ENCODE results near the gene CHMP6. TPM values are rescaled to one million over a fixed set of nuclear protein-coding genes. Genes with fewer than 3 reads are reported as not detected.

The CHMP6 gene
- total RNA-seq, 2 donors from 2014 or later = 28.4 to 32.5 TPM

- H3K27ac Mint-ChIP-seq = no peak overlapping the region
- no peaks in the 10 kb centered on the region for H3K4me1 Mint-ChIP-seq
- no peak overlapping the region for H3K27ac ChIP-seq (ENCODE audit: low read depth, low read length)
- H3K27me3 Mint-ChIP-seq (ENCODE audit: insufficient read depth) = no peaks in the 10 kb centered on the region
- H3K36me3 Mint-ChIP-seq (ENCODE audit: low read depth) = peaks cover 31% of the 10 kb centered on the region
- H3K27me3 ChIP-seq (ENCODE audit: control insufficient read depth, insufficient read depth, low read length, poor library complexity, severe bottlenecking) = no peaks in the 10 kb centered on the region
- no peaks in the 10 kb centered on the region for H3K9me3 ChIP-seq (ENCODE audit: control insufficient read depth, low read length)
- no peak for DNase-seq
- no peak for TF ChIP-seq CTCF (conservative IDR thresholded peaks at IDR 0.05)
- H3K4me3 Mint-ChIP-seq = no peak overlapping the region
- no peak overlapping the region for H3K9ac ChIP-seq (ENCODE audit: extremely low read depth, low read length, poor library complexity, severe bottlenecking)
- no peaks in the 10 kb centered on the region for H3K4me1 ChIP-seq (ENCODE audit: control insufficient read depth, insufficient read depth, low read length)
- 94% methylated on average over 26 to 38 of the region's 38 CpGs for WGBS, 2 experiments (ENCODE audit: insufficient coverage in 1 of 2, insufficient read length in 1 of 2)
- H3K4me3 ChIP-seq (ENCODE audit: low read length) = no peak overlapping the region
- peaks cover 13% of the 10 kb centered on the region for H3K36me3 ChIP-seq (ENCODE audit: control insufficient read depth, insufficient read depth, low read length)
- no peaks in the 10 kb centered on the region for H3K9me3 Mint-ChIP-seq
Observed at GRCh38 chr17:80951121-80952090, 40.2 kb upstream of the CHMP6 start.

GRCh38 chr17:80952291-80952690, 39.4 kb upstream of the CHMP6 start:
- WGBS, 2 experiments (ENCODE audit: insufficient coverage in 1 of 2, insufficient read length in 1 of 2) = 90 to 92% methylated on average over 10 to 16 of the region's 16 CpGs
- H3K27me3 ChIP-seq (ENCODE audit: control insufficient read depth, insufficient read depth, low read length, poor library complexity, severe bottlenecking) = no peaks in the 10 kb centered on the region
- no peak overlapping the region for H3K9ac ChIP-seq (ENCODE audit: extremely low read depth, low read length, poor library complexity, severe bottlenecking)
- no peaks in the 10 kb centered on the region for H3K4me1 ChIP-seq (ENCODE audit: control insufficient read depth, insufficient read depth, low read length)
- Mint-ChIP-seq H3K27me3 (ENCODE audit: insufficient read depth) (no peaks in the 10 kb centered on the region), H3K27ac (peak overlapping the region; percentile 6), H3K36me3 (ENCODE audit: low read depth) (peaks cover 22% of the 10 kb centered on the region), H3K9me3 (no peaks in the 10 kb centered on the region), H3K4me3 (no peak overlapping the region), H3K4me1 (no peaks in the 10 kb centered on the region)
- TF ChIP-seq CTCF (conservative IDR thresholded peaks at IDR 0.05) = no peak
- H3K4me3 ChIP-seq (ENCODE audit: low read length) = no peak overlapping the region
- no peak overlapping the region for H3K27ac ChIP-seq (ENCODE audit: low read depth, low read length)
- H3K9me3 ChIP-seq (ENCODE audit: control insufficient read depth, low read length) = no peaks in the 10 kb centered on the region
- H3K36me3 ChIP-seq (ENCODE audit: control insufficient read depth, insufficient read depth, low read length) = peaks cover 5% of the 10 kb centered on the region
- DNase-seq = no peak

GRCh38 chr17:80953471-80954315, 37.9 kb upstream of the CHMP6 start:
- no peaks in the 10 kb centered on the region for H3K9me3 ChIP-seq (ENCODE audit: control insufficient read depth, low read length)
- WGBS, 2 experiments (ENCODE audit: insufficient coverage in 1 of 2, insufficient read length in 1 of 2) = 95% methylated on average over 18 to 22 of the region's 22 CpGs
- no peak overlapping the region for H3K9ac ChIP-seq (ENCODE audit: extremely low read depth, low read length, poor library complexity, severe bottlenecking)
- no peaks in the 10 kb centered on the region for H3K36me3 ChIP-seq (ENCODE audit: control insufficient read depth, insufficient read depth, low read length)
- Mint-ChIP-seq H3K27ac (no peak overlapping the region), H3K27me3 (ENCODE audit: insufficient read depth) (no peaks in the 10 kb centered on the region), H3K4me1 (no peaks in the 10 kb centered on the region), H3K36me3 (ENCODE audit: low read depth) (peaks cover 16% of the 10 kb centered on the region), H3K4me3 (no peak overlapping the region), H3K9me3 (no peaks in the 10 kb centered on the region)
- no peak overlapping the region for H3K4me3 ChIP-seq (ENCODE audit: low read length)
- TF ChIP-seq CTCF (conservative IDR thresholded peaks at IDR 0.05) = no peak
- H3K27ac ChIP-seq (ENCODE audit: low read depth, low read length) = no peak overlapping the region
- DNase-seq = no peak
- H3K27me3 ChIP-seq (ENCODE audit: control insufficient read depth, insufficient read depth, low read length, poor library complexity, severe bottlenecking) = no peaks in the 10 kb centered on the region
- no peaks in the 10 kb centered on the region for H3K4me1 ChIP-seq (ENCODE audit: control insufficient read depth, insufficient read depth, low read length)
